HG03460 (cell line): Measurements from ENCODE around the gene TSR3.

Experiments used
- ATAC-seq: cut with Tn5 transposase; IDR thresholded peaks from one replicate; pipeline ENCODE4 v1.9.1; 2021; ENCODE audit not compliant: unreplicated experiment

TSR3 gene

GRCh38 chr16:1326391-1326790 lies 25.3 kb downstream of the TSR3 start:
- no peak for ATAC-seq

- ATAC-seq: no peak
Measured at GRCh38 chr16:1325673-1326371, 25.9 kb downstream of the TSR3 start.

- no peak for ATAC-seq
Measured at GRCh38 chr16:1325261-1325660, 26.4 kb downstream of the TSR3 start.

- ATAC-seq: no peak
Measured at GRCh38 chr16:1324286-1324826, 27.3 kb downstream of the TSR3 start.

GRCh38 chr16:1323296-1324239 lies 28.1 kb downstream of the TSR3 start:
- ATAC-seq: no peak

- ATAC-seq: no peak
Measured at GRCh38 chr16:1322407-1322806, 29.3 kb downstream of the TSR3 start.

GRCh38 chr16:1320658-1321240 lies 30.9 kb downstream of the TSR3 start:
- ATAC-seq: no peak

- ATAC-seq: no peak
Measured at GRCh38 chr16:1320097-1320496, 31.6 kb downstream of the TSR3 start.

- ATAC-seq: no peak
Measured at GRCh38 chr16:1319041-1319440, 32.6 kb downstream of the TSR3 start.

GRCh38 chr16:1318268-1318545 lies 33.5 kb downstream of the TSR3 start:
- no peak for ATAC-seq

GRCh38 chr16:1317479-1318267 lies 34.0 kb downstream of the TSR3 start:
- ATAC-seq: no peak

GRCh38 chr16:1316033-1316405 lies 35.7 kb downstream of the TSR3 start:
- no peak for ATAC-seq

- ATAC-seq: no peak
Measured at GRCh38 chr16:1315081-1316032, 36.3 kb downstream of the TSR3 start.

GRCh38 chr16:1314399-1315068 lies 37.1 kb downstream of the TSR3 start:
- ATAC-seq: no peak

GRCh38 chr16:1313721-1314369 lies 37.8 kb downstream of the TSR3 start:
- no peak for ATAC-seq

- ATAC-seq: no peak
Measured at GRCh38 chr16:1312903-1313302, 38.8 kb downstream of the TSR3 start.

GRCh38 chr16:1312467-1312816 lies 39.2 kb downstream of the TSR3 start:
- ATAC-seq: no peak

- no peak for ATAC-seq
Measured at GRCh38 chr16:1311738-1312466, 39.8 kb downstream of the TSR3 start.
